HepG2 (cell line): ENCODE results near the gene CGREF1. TPM values are rescaled to one million over a fixed set of nuclear protein-coding genes. Genes with fewer than 3 reads are reported as not detected.

Experiments used
- AGO2 ChIP-seq: fragments of 200-400 bp; formaldehyde crosslinking; optimal IDR thresholded peaks from 2 replicates; pipeline ENCODE3; 2017; ENCODE audit warnings: mild to moderate bottlenecking, low read depth, low read length, moderate library complexity
- AHR ChIP-seq: IDR thresholded peaks from 2 replicates; pipeline ENCODE4 v1.6.1; 2018; ENCODE audit warnings: missing genetic modification reagents, missing compliant biosample characterization
- GATAD2A ChIP-seq: IDR thresholded peaks from 2 replicates; pipeline ENCODE4 v1.6.1; 2016
- ISX ChIP-seq: sonication (generic); formaldehyde crosslinking; conservative IDR thresholded peaks from 2 replicates; pipeline ENCODE4 v1.5.0; 2020; ENCODE audit warnings: missing genetic modification reagents
- MAFK ChIP-seq, 2 experiments: IDR thresholded peaks in 1 of 2; conservative IDR thresholded peaks in 1 of 2; 2 replicates each; pipeline ENCODE4 v1.6.1; 2011; ENCODE audit warnings: improper control_type of control experiment in 2 of 2, low read length in 2 of 2
- MATR3 ChIP-seq: sonication (generic); formaldehyde crosslinking; IDR thresholded peaks from 2 replicates; pipeline ENCODE4 v1.4.0; 2020; ENCODE audit warnings: missing genetic modification reagents
- PAX8 ChIP-seq: sonication (generic); formaldehyde crosslinking; IDR thresholded peaks from 2 replicates; pipeline ENCODE4 v1.8.0; 2022; ENCODE audit warnings: mild to moderate bottlenecking, missing genetic modification reagents, borderline replicate concordance
- POLR2AphosphoS5 ChIP-seq: IDR thresholded peaks from 2 replicates; pipeline ENCODE4 v1.6.1; 2012; ENCODE audit warnings: low read depth, low read length
- TEF ChIP-seq: sonication (generic); formaldehyde crosslinking; IDR thresholded peaks from 2 replicates; pipeline ENCODE4 v1.5.0; 2020; ENCODE audit warnings: missing genetic modification reagents
- TGIF2 ChIP-seq: IDR thresholded peaks from 2 replicates; pipeline ENCODE4 v1.6.1; 2016; ENCODE audit warnings: control low read depth, missing compliant biosample characterization
- ZBTB43 ChIP-seq: sonication (generic); formaldehyde crosslinking; conservative IDR thresholded peaks from 2 replicates; pipeline ENCODE4 v1.4.0; 2020; ENCODE audit warnings: missing genetic modification reagents
- ZFY ChIP-seq: sonication (generic); formaldehyde crosslinking; IDR thresholded peaks from 2 replicates; pipeline ENCODE4 v1.4.0; 2020; ENCODE audit warnings: missing genetic modification reagents
- ZHX2 ChIP-seq, 2 experiments: sonication (generic) in 1 of 2; formaldehyde crosslinking in 1 of 2; IDR thresholded peaks; 2 replicates each; pipeline versions ENCODE4 v1.6.1 to v1.9.0; 2014 to 2022; ENCODE audit warnings: antibody characterized with exemption in 1 of 2, borderline replicate concordance in 1 of 2, inconsistent platforms in 1 of 2, low read depth in 1 of 2, missing genetic modification reagents in 1 of 2
- ZNF251 ChIP-seq: sonication (generic); formaldehyde crosslinking; IDR thresholded peaks from 2 replicates; pipeline ENCODE4 v1.9.0; 2021; ENCODE audit warnings: mild to moderate bottlenecking, missing genetic modification reagents
- ZNF382 ChIP-seq: sonication (generic); formaldehyde crosslinking; IDR thresholded peaks from 2 replicates; pipeline ENCODE4 v1.5.0; 2020; ENCODE audit warnings: missing genetic modification reagents, mild to moderate bottlenecking, borderline replicate concordance
- polyA plus RNA-seq, 8 experiments: library from polyadenylated mRNA; depleted of rRNA in 3 of 8; stranded (reverse) in 7 of 8; unstranded in 1 of 8; fragments of >200 nt; fragmentation: Illumina TruSeq in 4 of 8; extraction: Trizol in 4 of 8; gene quantifications; 2 replicates each; pipeline versions ENCODE4 v1.2.1 to v1.2.3, GENCODE V29; 2011 to 2016; ENCODE audit warnings: low read depth in 4 of 8, missing spikeins in 1 of 8, mixed read lengths in 1 of 8; ENCODE audit not compliant: insufficient read depth in 1 of 8
- total RNA-seq, 5 experiments: library from RNA; depleted of rRNA; stranded (reverse); fragments of >200 nt; fragmentation: Illumina TruSeq; extraction: Trizol; gene quantifications; 2 replicates each; pipeline ENCODE4 v1.2.3, GENCODE V29; 2016; ENCODE audit warnings: low read depth in 1 of 5
- TF ChIP-seq, protein P1 (sequence below): sonication (generic); formaldehyde crosslinking; IDR thresholded peaks from 2 replicates; pipeline ENCODE4 v1.5.0; 2020; ENCODE audit warnings: mild to moderate bottlenecking, missing genetic modification reagents
- TF ChIP-seq, protein P2 (sequence below): sonication (generic); formaldehyde crosslinking; IDR thresholded peaks from 2 replicates; pipeline ENCODE4 v1.5.0; 2020; ENCODE audit warnings: missing genetic modification reagents

The CGREF1 gene
- total and polyA plus RNA-seq, 2 of the 13 experiments (the other 11 are each of a cell fraction or from before 2014, with no cell fraction given): 13.9 to 23.4 TPM

DNA sequence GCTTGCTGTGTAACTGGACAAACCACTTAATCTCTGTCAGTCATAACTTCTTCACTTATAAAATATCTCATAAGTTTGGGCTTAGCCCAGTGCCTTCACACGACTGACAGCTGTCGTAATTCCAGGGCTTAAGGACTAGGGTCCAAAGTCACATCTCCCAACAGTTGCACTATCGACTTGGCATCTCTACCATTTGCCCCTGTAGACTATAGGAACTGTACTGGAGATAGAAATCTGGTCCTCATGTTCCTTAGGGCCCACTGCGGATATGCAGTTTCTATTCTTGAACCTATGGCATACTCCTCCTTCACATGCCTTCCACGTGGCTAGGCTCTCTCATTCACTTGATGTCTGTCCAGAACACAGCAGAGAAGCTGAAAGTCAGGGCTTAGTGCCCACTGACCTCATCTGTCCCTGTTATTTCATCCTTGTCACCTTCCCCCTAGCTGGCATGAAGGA lies 7.4 kb upstream of the CGREF1 start (continued):
- no peak for TF ChIP-seq ZBTB43 (CRISPR knock-in tag)
- TF ChIP-seq, protein P1, sequence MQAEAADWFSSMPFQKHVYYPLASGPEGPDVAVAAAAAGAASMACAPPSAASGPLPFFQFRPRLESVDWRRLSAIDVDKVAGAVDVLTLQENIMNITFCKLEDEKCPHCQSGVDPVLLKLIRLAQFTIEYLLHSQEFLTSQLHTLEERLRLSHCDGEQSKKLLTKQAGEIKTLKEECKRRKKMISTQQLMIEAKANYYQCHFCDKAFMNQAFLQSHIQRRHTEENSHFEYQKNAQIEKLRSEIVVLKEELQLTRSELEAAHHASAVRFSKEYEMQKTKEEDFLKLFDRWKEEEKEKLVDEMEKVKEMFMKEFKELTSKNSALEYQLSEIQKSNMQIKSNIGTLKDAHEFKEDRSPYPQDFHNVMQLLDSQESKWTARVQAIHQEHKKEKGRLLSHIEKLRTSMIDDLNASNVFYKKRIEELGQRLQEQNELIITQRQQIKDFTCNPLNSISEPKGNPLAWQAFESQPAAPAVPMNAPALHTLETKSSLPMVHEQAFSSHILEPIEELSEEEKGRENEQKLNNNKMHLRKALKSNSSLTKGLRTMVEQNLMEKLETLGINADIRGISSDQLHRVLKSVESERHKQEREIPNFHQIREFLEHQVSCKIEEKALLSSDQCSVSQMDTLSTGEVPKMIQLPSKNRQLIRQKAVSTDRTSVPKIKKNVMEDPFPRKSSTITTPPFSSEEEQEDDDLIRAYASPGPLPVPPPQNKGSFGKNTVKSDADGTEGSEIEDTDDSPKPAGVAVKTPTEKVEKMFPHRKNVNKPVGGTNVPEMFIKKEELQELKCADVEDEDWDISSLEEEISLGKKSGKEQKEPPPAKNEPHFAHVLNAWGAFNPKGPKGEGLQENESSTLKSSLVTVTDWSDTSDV (CRISPR knock-in tag): no peak
- no peak for TF ChIP-seq MAFK (conservative IDR thresholded peaks at IDR 0.05 in 1 of 2, IDR thresholded peaks at IDR 0.05 in 1 of 2; ENCODE audit: low read length in 2 of 2)
- TF ChIP-seq ZFY (CRISPR knock-in tag): peak; percentile 30; the same call in 1 of the 2 replicates
- no peak for TF ChIP-seq ZNF251 (CRISPR knock-in tag)
- peak; percentile 53; the same call in 1 of the 2 replicates for TF ChIP-seq GATAD2A (CRISPR knock-in tag)
- TF ChIP-seq, protein P2, sequence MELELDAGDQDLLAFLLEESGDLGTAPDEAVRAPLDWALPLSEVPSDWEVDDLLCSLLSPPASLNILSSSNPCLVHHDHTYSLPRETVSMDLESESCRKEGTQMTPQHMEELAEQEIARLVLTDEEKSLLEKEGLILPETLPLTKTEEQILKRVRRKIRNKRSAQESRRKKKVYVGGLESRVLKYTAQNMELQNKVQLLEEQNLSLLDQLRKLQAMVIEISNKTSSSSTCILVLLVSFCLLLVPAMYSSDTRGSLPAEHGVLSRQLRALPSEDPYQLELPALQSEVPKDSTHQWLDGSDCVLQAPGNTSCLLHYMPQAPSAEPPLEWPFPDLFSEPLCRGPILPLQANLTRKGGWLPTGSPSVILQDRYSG (CRISPR knock-in tag): no peak
- no peak for TF ChIP-seq POLR2AphosphoS5
- TF ChIP-seq AHR (CRISPR knock-in tag): no peak
- no peak for TF ChIP-seq ISX
- no peak for TF ChIP-seq TEF
- TF ChIP-seq TGIF2 (CRISPR knock-in tag): no peak
- TF ChIP-seq AGO2: no peak
- TF ChIP-seq MATR3: no peak
- no peak for TF ChIP-seq ZHX2 (IDR thresholded peaks at IDR 0.05; ENCODE audit: low read depth)
- no peak for TF ChIP-seq ZHX2 (CRISPR knock-in tag; IDR thresholded peaks at IDR 0.05; ENCODE audit: borderline replicate concordance)
- TF ChIP-seq PAX8 (CRISPR knock-in tag): no peak
- no peak for TF ChIP-seq ZNF382
